ENCODE measurements around the gene MACROD2.

- TF ChIP-seq CTCF (IDR thresholded peaks at IDR 0.05) (no peak), POLR2A (IDR thresholded peaks at IDR 0.05) (no peak)
These were observed 918.7 kb downstream of the MACROD2 start for GRCh38 chr20:14913896-14914620.
